Activated CD8-positive, alpha-beta memory T cell treated with anti-CD3 and anti-CD28 coated beads, Interleukin-2, amount 50 U/mL, for 24 hours (primary cell): ENCODE results near the gene WNT6.

Experiments
- DNase-seq: peaks from one replicate; pipeline ENCODE4 v3.0.0-alpha.2; 2020; ENCODE audit errors: extremely low read depth

WNT6 gene

GRCh38 chr2:218893349-218894150, 33.9 kb downstream of the WNT6 start:
- DNase-seq = no peak

DNA sequence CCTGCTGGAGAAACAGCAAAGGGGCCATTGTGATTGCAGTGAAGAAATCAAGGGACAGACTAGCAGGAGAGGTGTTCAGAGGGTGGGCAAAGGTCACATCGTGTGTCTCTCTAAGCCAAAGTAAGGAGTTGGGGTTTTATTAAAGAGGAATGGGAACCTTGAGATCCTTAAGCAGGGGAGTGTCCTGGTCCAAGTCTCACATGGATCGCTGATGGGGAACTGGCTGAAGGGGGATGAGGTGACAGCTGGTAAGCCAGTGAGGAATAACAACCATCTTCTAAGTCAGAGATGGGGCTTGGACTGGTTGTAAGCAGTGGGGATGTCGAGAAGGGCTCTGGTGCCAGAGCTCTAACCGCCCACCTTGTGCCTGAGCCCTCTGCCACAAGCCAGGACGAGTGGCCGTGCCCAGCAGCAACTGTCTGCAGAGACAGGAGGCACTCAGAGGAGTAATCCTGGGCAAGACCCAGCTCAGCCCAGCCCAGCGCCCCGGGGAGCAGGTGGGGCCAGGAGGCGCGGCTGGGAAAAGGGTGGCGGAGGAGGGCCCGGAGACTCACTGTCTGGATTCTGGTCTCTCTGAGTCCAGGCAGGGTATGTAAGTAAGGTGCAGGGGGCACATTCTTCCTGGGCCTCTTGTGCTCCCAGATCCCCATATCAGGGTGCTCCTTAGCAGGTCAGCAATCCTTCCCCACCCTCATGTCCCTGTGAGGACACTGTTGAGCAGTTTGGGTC, 34.7 kb downstream of the WNT6 start:
- DNase-seq = no peak

DNA sequence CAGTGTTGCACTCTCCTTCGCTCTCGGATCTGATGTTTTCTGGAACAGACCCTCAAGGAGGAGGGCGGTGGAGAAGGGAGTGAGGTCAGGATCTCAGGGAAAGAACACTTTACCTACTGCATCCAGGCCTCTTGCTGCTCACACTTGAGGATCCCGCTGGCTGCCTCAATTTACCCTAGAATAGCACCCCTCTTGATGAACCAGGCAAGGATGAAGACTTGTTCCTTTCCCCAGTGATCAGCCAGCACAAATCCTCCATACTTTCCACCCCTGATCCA, 35.2 kb downstream of the WNT6 start:
- DNase-seq = no peak

- no peak for DNase-seq
Measured at GRCh38 chr2:218895326-218895725, 35.7 kb downstream of the WNT6 start.

DNA sequence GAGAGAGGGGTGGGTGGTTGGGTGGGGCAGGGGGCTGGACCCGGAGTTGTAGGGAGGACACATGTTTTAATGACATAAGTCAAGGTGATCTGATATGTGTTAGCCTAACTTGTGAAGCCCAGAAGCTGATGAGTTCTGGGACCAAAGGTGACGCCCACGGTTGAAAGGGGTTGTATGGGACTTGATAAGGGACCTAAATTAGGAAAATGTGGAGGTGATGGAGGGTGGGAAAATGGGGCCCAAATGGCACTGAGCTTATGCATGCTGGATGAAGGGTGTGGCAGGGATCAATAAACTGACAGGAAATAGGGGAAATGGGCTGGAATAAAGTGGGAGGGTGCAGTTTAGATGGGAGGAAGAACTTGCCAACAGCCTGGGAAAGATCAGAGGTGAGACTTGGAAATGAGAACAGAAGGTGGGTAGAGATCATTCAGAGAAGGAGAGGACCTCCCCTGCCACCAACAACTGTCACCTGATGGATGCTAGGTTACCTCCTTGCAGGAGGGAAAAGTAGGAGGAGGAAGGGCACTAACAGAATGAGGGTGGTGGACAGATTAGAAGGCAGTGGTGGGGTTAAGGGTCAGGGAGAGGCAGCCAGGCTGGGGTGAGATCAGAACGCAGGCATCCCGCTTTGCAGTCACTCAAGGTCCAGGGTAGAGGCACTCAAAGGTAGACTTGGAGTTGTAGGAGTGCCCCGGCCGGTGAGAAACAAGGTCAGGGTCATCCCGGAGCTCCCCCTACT, 36.3 kb downstream of the WNT6 start:
- DNase-seq = no peak

DNA sequence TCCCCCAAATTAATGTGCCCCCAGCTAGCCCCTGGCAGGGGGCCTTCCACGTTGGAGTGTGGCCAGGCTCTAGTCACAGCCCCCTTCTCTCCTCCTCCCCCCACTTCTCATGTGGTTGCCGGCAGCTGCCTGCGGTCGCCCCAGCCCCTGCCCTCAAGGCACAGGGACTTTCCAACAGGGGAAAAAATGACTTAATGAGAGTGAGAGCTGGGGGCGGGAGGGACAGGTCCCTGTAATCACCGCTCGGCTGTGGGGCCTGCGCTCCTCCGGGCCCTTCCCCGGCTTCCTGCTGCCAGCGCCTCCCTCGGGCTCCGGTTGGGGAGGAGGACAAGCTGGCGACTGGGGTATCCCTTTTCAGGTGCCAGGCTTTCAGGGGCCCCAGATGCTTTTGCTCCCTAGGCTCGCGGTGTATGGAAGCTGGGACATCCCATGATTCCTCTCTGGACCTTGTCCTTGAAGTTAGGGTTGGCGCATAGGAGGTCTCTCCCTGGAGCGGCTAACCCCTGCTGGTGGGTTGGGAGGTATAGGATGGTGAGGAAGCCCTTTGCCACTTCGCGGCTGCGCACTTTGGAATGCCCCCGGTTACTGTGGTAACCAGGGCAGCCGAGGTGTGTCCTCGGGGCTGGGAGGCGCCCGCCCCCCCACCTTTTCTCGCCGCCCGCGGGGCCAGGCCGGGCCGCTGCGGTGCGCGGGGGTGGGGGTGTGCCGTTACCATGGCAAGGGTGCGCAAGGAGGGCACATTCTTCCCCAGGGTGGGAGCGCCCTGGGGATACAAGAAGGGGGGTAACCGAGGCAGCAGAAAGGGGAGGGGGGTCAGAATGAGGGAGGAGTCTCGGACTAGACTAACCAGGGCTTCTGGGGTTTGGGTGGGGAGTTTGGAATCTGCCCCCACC, 37.1 kb downstream of the WNT6 start:
- DNase-seq = peak; percentile 75

- no peak for DNase-seq
Measured at GRCh38 chr2:218897394-218898108, 37.9 kb downstream of the WNT6 start.

DNA sequence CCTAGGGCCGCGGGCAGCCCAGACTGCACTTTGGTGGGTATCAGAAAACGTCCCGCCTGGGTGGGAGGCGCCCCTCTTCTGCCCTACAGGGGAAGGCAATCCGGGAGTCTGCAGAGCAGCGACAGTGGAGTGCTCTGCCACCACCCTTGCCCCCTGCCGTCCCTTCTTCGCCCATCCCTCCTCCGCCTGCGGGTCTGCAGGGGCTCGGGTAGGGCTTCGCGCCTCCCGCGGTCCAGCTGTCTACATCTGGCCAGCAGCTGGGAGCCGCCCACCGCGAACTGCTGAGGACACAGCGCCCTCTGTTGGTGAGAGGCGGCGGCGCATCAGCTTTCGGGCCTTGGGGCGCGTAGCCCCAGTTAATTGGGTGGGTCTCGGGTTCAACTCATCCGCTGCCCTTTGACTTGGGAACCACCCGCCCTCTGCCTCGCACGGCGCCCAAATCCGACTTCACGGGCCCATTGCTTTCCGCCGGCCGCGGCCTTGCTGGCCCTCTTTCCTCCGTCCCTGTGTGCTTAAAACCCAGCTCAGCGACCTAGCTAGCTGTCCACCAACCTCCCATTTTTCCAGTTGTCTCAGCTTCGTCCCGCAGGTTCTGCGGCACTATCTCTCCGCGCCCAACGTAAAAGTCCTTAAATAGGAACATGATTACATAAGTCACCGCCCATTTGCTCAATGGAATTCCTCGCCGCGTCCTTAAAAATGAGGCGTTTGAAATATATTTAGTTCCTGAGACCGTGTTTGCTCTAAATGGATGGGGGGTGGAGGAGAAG, 38.7 kb downstream of the WNT6 start:
- peak; percentile 59 for DNase-seq

GRCh38 chr2:218899147-218899546, 39.5 kb downstream of the WNT6 start:
- no peak for DNase-seq

GRCh38 chr2:218902427-218902826, 42.8 kb downstream of the WNT6 start:
- DNase-seq = no peak

DNA sequence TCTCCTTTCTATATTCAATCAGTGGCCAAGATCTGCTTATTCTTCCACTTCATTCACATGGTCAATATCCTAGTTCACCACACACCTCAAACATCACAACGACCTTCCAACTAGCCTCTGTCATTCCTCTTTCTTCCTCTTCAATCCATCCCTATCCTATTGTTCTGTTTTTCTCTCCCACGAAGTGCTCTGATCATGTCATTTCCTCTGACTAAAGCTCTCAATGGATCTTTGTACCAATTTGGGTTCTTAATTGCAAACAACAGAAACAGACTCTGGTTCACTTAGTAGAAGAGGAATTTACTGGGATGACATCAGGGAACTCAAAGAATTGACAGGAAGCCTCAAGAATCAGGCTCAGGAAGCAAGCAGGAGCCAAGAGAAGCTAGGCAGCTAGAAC, 44.6 kb downstream of the WNT6 start:
- no peak for DNase-seq

GRCh38 chr2:218908721-218909619, 49.4 kb downstream of the WNT6 start:
- DNase-seq = peak; percentile 69

- no peak for DNase-seq
Measured at GRCh38 chr2:218910741-218911140, 51.1 kb downstream of the WNT6 start.

DNA sequence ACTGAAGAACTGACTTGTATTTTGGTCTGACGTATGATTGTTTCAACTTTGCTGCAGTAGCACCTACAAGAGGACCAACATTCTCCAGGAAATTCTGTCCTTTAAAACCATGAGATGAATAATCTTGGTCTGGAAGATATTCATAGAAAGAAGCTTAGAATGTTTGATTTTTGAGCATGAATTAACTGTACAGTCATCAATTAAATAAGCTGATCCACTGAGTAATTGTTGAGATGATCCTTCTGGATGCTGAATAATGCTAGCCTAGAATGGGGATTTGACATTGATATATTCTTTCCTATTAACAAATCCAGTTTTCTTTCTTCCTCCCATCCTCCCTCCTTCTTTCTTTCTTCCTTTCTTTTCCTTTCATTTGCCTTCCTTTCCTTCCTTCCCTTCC, 60.9 kb downstream of the WNT6 start:
- no peak for DNase-seq
